GM12864 (cell line): ENCODE results near the gene NAPEPLD.
A peak's percentile ranks its signal among the peaks of the same experiment; 100 is the strongest.
"Not testable (repeated sequence)": the region's sequence is repeated elsewhere in the genome, so short reads cannot be mapped to it uniquely, and the experiment has no call there.

Experiments used
- DNase-seq: peaks from one replicate; pipeline ENCODE4 v3.0.0-alpha.2; 2011; ENCODE audit warnings: low read depth
- H3K4me3 ChIP-seq: 2 replicates; pipeline ENCODE4 v1.5.1; 2011; ENCODE audit warnings: mild to moderate bottlenecking, low read depth, low read length, control low read depth
- TF ChIP-seq, protein P1 (sequence below): IDR thresholded peaks from 2 replicates; pipeline ENCODE4 v1.5.1; 2011; ENCODE audit warnings: low read depth, mild to moderate bottlenecking, moderate library complexity, low read length, control low read depth, inconsistent platforms; ENCODE audit errors: missing control alignments

The NAPEPLD gene

DNA sequence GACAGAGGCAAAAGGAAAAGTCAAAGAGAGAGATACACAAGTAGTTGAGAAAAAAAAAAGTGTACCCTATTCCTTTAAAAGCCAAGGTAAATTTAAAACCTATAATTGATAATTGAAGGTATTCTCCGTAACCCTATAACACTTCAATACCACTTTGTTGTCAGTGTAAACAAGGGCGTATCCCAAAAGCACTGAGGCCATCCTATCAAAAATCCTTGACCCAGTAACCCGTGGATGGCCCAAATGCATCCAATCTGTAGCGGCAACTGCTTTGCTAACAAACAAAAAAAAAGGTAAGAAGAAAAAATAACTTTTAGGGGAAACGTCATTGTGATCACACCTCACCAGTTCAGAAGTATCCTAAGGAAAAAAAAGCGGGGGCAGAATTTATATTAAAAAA, 5.1 kb upstream of the NAPEPLD start:
- DNase-seq = no peak
- H3K4me3 ChIP-seq = no peak overlapping the region
- TF ChIP-seq, protein P1, sequence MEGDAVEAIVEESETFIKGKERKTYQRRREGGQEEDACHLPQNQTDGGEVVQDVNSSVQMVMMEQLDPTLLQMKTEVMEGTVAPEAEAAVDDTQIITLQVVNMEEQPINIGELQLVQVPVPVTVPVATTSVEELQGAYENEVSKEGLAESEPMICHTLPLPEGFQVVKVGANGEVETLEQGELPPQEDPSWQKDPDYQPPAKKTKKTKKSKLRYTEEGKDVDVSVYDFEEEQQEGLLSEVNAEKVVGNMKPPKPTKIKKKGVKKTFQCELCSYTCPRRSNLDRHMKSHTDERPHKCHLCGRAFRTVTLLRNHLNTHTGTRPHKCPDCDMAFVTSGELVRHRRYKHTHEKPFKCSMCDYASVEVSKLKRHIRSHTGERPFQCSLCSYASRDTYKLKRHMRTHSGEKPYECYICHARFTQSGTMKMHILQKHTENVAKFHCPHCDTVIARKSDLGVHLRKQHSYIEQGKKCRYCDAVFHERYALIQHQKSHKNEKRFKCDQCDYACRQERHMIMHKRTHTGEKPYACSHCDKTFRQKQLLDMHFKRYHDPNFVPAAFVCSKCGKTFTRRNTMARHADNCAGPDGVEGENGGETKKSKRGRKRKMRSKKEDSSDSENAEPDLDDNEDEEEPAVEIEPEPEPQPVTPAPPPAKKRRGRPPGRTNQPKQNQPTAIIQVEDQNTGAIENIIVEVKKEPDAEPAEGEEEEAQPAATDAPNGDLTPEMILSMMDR = no peak

GRCh38 chr7:103152744-103153617, 4.1 kb upstream of the NAPEPLD start:
- H3K4me3 ChIP-seq = not testable (repeated sequence)

GRCh38 chr7:103151993-103152676, 3.2 kb upstream of the NAPEPLD start:
- H3K4me3 ChIP-seq, DNase-seq: not testable (repeated sequence)

More at GRCh38 chr7:103152744-103153617, 4.1 kb upstream of the NAPEPLD start:
- DNase-seq = not testable (repeated sequence)

DNA sequence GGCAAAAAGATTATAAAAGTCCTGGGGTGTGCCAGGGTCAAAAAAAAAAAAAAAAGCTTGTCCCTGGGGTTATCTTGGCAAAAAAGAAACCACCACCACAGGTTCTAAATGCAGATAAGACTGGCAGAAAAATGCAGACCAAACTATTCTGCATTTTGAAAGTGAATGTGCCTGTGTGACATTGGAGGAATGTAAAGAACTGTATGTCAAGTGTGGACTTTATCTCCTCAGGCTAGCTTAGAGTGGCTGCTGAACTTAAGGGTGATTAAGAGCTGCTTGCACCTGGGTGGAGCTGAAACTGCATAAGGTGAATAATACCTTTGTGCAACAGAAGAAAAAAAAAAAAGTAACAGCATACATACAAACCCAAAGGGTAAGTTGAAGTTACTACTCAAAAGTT, 1.3 kb upstream of the NAPEPLD start:
- no peak for DNase-seq
- peak overlapping the region; percentile 95; the same call in 1 of the 2 replicates for H3K4me3 ChIP-seq
- TF ChIP-seq, protein P1 = no peak

DNA sequence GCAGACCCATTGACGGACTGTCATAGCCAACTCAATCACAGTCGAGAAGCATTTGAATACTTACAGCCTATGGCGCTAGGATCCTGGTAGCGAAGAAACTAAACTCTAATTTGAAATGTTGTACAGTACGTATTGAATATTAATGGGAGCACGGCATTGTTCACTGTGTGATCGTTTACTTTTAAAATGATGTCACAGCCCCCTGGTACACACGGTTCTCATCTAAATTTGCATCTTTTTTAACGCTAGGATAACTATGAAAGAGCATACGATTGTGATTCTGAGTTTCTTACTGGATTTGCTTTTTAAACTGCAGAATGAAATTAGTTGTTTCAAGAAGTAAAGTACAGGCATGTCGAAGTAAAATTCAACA, 895 bp upstream of the NAPEPLD start:
- no peak for DNase-seq
- TF ChIP-seq, protein P1 = no peak
- H3K4me3 ChIP-seq = peak overlapping the region; percentile 95

GRCh38 chr7:103148131-103148993, 537 bp downstream of the NAPEPLD start:
- DNase-seq = no peak
- TF ChIP-seq, protein P1 = no peak

GRCh38 chr7:103144754-103145153, 4.1 kb downstream of the NAPEPLD start:
- not testable (repeated sequence) for DNase-seq, H3K4me3 ChIP-seq

More at GRCh38 chr7:103148131-103148993, 537 bp downstream of the NAPEPLD start:
- peak overlapping the region; percentile 95 for H3K4me3 ChIP-seq

- TF ChIP-seq, protein P1 = no peak
- no peak overlapping the region for H3K4me3 ChIP-seq
- DNase-seq = no peak
Measured at GRCh38 chr7:103143868-103144267, 5.0 kb downstream of the NAPEPLD start.
